Brain pericyte (primary cell): ENCODE results near the gene STARD13.
A peak's percentile ranks its signal among the peaks of the same experiment; 100 is the strongest.

Source experiments
- DNase-seq: peaks from one replicate; pipeline ENCODE4 v3.0.0-alpha.2; 2012; ENCODE audit warnings: low read depth, low spot score

STARD13 gene

GRCh38 chr13:33285420-33286124 lies at the start of gene STARD13:
Gene STARD13 (minus strand): TSS chr13:33285755. CDS start chr13:33285638, 117 bp downstream.
- DNase-seq = peak; percentile 83

- no peak for DNase-seq
Measured at GRCh38 chr13:33334831-33335230, 49.3 kb upstream of the STARD13 start.

GRCh38 chr13:33331962-33332361 lies 46.4 kb upstream of the STARD13 start:
- DNase-seq = no peak

- no peak for DNase-seq
Measured at GRCh38 chr13:33330483-33330882, 44.9 kb upstream of the STARD13 start.

GRCh38 chr13:33328701-33329100 lies 43.1 kb upstream of the STARD13 start:
- DNase-seq = no peak

GRCh38 chr13:33326723-33327122 lies 41.2 kb upstream of the STARD13 start:
- no peak for DNase-seq

GRCh38 chr13:33326246-33326645 lies 40.7 kb upstream of the STARD13 start:
- no peak for DNase-seq

GRCh38 chr13:33323801-33324510 lies 38.4 kb upstream of the STARD13 start:
- DNase-seq = no peak

- no peak for DNase-seq
Measured at GRCh38 chr13:33322965-33323668, 37.6 kb upstream of the STARD13 start.

GRCh38 chr13:33322543-33322809 lies 36.9 kb upstream of the STARD13 start:
- DNase-seq = no peak

GRCh38 chr13:33321686-33322542 lies 36.4 kb upstream of the STARD13 start:
- no peak for DNase-seq

GRCh38 chr13:33319859-33320258 lies 34.3 kb upstream of the STARD13 start:
- no peak for DNase-seq

GRCh38 chr13:33318744-33319143 lies 33.2 kb upstream of the STARD13 start:
- no peak for DNase-seq

GRCh38 chr13:33318037-33318436 lies 32.5 kb upstream of the STARD13 start:
- DNase-seq = no peak

GRCh38 chr13:33316890-33317289 lies 31.3 kb upstream of the STARD13 start:
- no peak for DNase-seq

GRCh38 chr13:33313504-33313903 lies 27.9 kb upstream of the STARD13 start:
- DNase-seq = no peak

- no peak for DNase-seq
Measured at GRCh38 chr13:33312861-33313212, 27.3 kb upstream of the STARD13 start.

GRCh38 chr13:33312150-33312860 lies 26.8 kb upstream of the STARD13 start:
- DNase-seq = no peak

- DNase-seq = no peak
Measured at GRCh38 chr13:33311040-33311439, 25.5 kb upstream of the STARD13 start.

- DNase-seq = no peak
Measured at GRCh38 chr13:33310245-33311038, 24.9 kb upstream of the STARD13 start.

- DNase-seq = no peak
Measured at GRCh38 chr13:33308863-33309262, 23.3 kb upstream of the STARD13 start.
